NCI-H524 (cell line): ENCODE measurements around the gene CEACAM4.
"Not testable (repeated sequence)": the region's sequence is repeated elsewhere in the genome, so short reads cannot be mapped to it uniquely, and the experiment has no call there.

Source experiments
- DNase-seq, 2 experiments: peaks; one replicate each; lab custom pipeline; 2025; lab: John Stamatoyannopoulos, UW

The CEACAM4 gene

GRCh38 chr19:41626877-41627276 lies at the start of gene CEACAM4:
TSS of gene CEACAM4 (minus strand) at chr19:41627074. CDS start at chr19:41626963, 111 bp downstream.
- DNase-seq: no peak

- no peak for DNase-seq
Observed at GRCh38 chr19:41671486-41671885, 44.6 kb upstream of the CEACAM4 start.

- no peak for DNase-seq
Observed at GRCh38 chr19:41670755-41671154, 43.9 kb upstream of the CEACAM4 start.

- no peak for DNase-seq
Observed at GRCh38 chr19:41668315-41668714, 41.4 kb upstream of the CEACAM4 start.

- DNase-seq: no peak
Observed at GRCh38 chr19:41666075-41666474, 39.2 kb upstream of the CEACAM4 start.

- DNase-seq: no peak
Observed at GRCh38 chr19:41657157-41657556, 30.3 kb upstream of the CEACAM4 start.

- DNase-seq: not testable (repeated sequence)
Observed at GRCh38 chr19:41656756-41657155, 29.9 kb upstream of the CEACAM4 start.

- DNase-seq: no peak
Observed at GRCh38 chr19:41652250-41652649, 25.4 kb upstream of the CEACAM4 start.

- no peak for DNase-seq
Observed at GRCh38 chr19:41649827-41650226, 23.0 kb upstream of the CEACAM4 start.

GRCh38 chr19:41646589-41647204 lies 19.8 kb upstream of the CEACAM4 start:
- no peak for DNase-seq

- peak; percentile 11 to 49 for DNase-seq
Observed at GRCh38 chr19:41641879-41642485, 15.1 kb upstream of the CEACAM4 start.

- DNase-seq: no peak
Observed at GRCh38 chr19:41638641-41639081, 11.8 kb upstream of the CEACAM4 start.

GRCh38 chr19:41637484-41637883 lies 10.6 kb upstream of the CEACAM4 start:
- no peak for DNase-seq

GRCh38 chr19:41627966-41628675 lies 1.2 kb upstream of the CEACAM4 start:
- no peak for DNase-seq

- DNase-seq: no peak
Observed at GRCh38 chr19:41626278-41626677, 596 bp downstream of the CEACAM4 start.

GRCh38 chr19:41624937-41625336 lies 1.9 kb downstream of the CEACAM4 start:
- no peak for DNase-seq

GRCh38 chr19:41624515-41624914 lies 2.4 kb downstream of the CEACAM4 start:
- no peak for DNase-seq

GRCh38 chr19:41623360-41623759 lies 3.5 kb downstream of the CEACAM4 start:
- no peak for DNase-seq

- DNase-seq: no peak
Observed at GRCh38 chr19:41621654-41622053, 5.2 kb downstream of the CEACAM4 start.

GRCh38 chr19:41621226-41621625 lies 5.6 kb downstream of the CEACAM4 start:
- no peak for DNase-seq

- no peak for DNase-seq
Observed at GRCh38 chr19:41620171-41620570, 6.7 kb downstream of the CEACAM4 start.

GRCh38 chr19:41619018-41619556 lies 7.8 kb downstream of the CEACAM4 start:
- no peak for DNase-seq
